HepG2 (cell line): Measurements from ENCODE around the gene ARHGAP26. TPM values are rescaled to one million over a fixed set of nuclear protein-coding genes. Genes with fewer than 3 reads are reported as not detected.

Experiments
- HOMEZ ChIP-seq: IDR thresholded peaks from 2 replicates; pipeline ENCODE4 v1.6.1; 2016; ENCODE audit warnings: low read depth
- NONO ChIP-seq, 2 experiments: fragments of 450-650 bp in 1 of 2; sonication (generic) in 1 of 2; formaldehyde crosslinking in 1 of 2; IDR thresholded peaks in 1 of 2; conservative IDR thresholded peaks in 1 of 2; 2 replicates each; pipeline versions ENCODE4 v1.6.1 to v1.8.0; 2017 to 2022; ENCODE audit warnings: mild to moderate bottlenecking in 1 of 2, missing genetic modification reagents in 1 of 2, moderate library complexity in 1 of 2
- NR2F1 ChIP-seq, 2 experiments: fragments of 450-650 bp in 1 of 2; formaldehyde crosslinking in 1 of 2; IDR thresholded peaks; 2 replicates each; pipeline versions ENCODE4 v1.5.0 to v1.6.1; 2016 to 2020; ENCODE audit warnings: mild to moderate bottlenecking in 1 of 2, missing compliant biosample characterization in 1 of 2, missing genetic modification reagents in 1 of 2, moderate library complexity in 1 of 2
- NR2F2 ChIP-seq: IDR thresholded peaks from 2 replicates; pipeline ENCODE4 v1.6.1; 2012; ENCODE audit warnings: low read depth, inconsistent platforms, borderline replicate concordance
- PRDM4 ChIP-seq: sonication (generic); formaldehyde crosslinking; IDR thresholded peaks from 2 replicates; pipeline ENCODE4 v1.9.0; 2021; ENCODE audit warnings: missing genetic modification reagents, borderline replicate concordance
- SMAD1 ChIP-seq: sonication (generic); formaldehyde crosslinking; IDR thresholded peaks from 2 replicates; pipeline ENCODE4 v1.4.0; 2020; ENCODE audit warnings: missing genetic modification reagents, low read depth, mild to moderate bottlenecking, borderline replicate concordance
- ZNF235 ChIP-seq: sonication (generic); formaldehyde crosslinking; IDR thresholded peaks from 2 replicates; pipeline ENCODE4 v1.8.1; 2023; ENCODE audit warnings: mild to moderate bottlenecking, missing genetic modification reagents, borderline replicate concordance
- ZNF460 ChIP-seq: sonication (generic); formaldehyde crosslinking; IDR thresholded peaks from 2 replicates; pipeline ENCODE4 v1.5.1; 2020; ENCODE audit warnings: missing genetic modification reagents, mild to moderate bottlenecking, borderline replicate concordance
- ZNF574 ChIP-seq: sonication (generic); formaldehyde crosslinking; IDR thresholded peaks from 2 replicates; pipeline ENCODE4 v1.4.0; 2020; ENCODE audit warnings: missing genetic modification reagents
- ZXDC ChIP-seq: sonication (generic); formaldehyde crosslinking; IDR thresholded peaks from 2 replicates; pipeline ENCODE4 v1.5.0; 2020; ENCODE audit warnings: mild to moderate bottlenecking, missing genetic modification reagents
- polyA plus RNA-seq, 8 experiments: library from polyadenylated mRNA; depleted of rRNA in 3 of 8; stranded (reverse) in 7 of 8; unstranded in 1 of 8; fragments of >200 nt; fragmentation: Illumina TruSeq in 4 of 8; extraction: Trizol in 4 of 8; gene quantifications; 2 replicates each; pipeline versions ENCODE4 v1.2.1 to v1.2.3, GENCODE V29; 2011 to 2016; ENCODE audit warnings: low read depth in 4 of 8, missing spikeins in 1 of 8, mixed read lengths in 1 of 8; ENCODE audit not compliant: insufficient read depth in 1 of 8
- total RNA-seq, 5 experiments: library from RNA; depleted of rRNA; stranded (reverse); fragments of >200 nt; fragmentation: Illumina TruSeq; extraction: Trizol; gene quantifications; 2 replicates each; pipeline ENCODE4 v1.2.3, GENCODE V29; 2016; ENCODE audit warnings: low read depth in 1 of 5

Gene ARHGAP26
- total and polyA plus RNA-seq, 2 of the 13 experiments (the other 11 are each of a cell fraction or from before 2014, with no cell fraction given): 9.6 to 18.2 TPM

DNA sequence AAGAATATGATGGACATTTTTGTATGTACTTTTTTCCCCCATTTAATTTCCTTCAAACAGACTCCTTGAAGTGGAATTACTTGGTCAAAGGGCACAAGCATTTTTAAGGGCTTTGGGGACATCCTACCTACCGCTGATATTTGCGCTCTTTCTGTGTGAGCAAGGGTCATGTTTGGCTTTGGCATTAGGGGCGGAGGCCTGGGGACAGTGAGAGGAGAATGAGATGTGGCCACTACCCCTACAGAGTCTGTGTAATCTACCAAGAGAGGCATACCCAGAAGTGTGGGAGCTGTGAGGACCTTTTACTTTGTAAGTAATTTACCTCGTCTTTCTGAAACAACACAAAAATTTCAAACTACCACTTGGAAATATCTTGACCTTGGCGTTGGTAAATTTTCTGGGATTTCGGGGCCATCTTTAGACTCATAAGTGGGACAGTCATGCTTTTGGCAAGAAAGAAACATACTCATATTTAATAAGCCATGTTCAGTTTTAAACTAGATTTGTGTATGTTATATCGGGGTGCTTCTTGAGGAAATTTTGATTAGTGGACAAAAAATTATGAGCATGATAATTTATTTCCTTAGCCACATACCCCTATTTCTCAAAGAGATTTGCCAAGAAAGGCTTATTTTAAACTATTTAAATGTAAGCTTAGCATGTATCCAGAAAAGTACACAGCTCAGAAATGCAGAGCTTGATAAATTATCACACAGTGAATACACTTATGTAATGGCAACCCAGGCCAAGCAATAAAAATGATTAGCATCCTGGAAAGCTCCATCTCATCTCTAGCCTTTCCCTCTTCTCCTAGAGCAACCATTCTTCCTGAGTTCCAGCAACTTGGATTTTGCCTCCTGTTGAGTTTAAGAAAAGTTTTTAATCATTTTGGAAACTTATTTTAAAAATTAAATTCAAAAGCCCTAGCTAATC lies 63.6 kb downstream of the ARHGAP26 start (continued):
- TF ChIP-seq PRDM4 (CRISPR knock-in tag) (no peak), NR2F1 (CRISPR knock-in tag; IDR thresholded peaks at IDR 0.05) (peak; percentile 53 to 59; a peak in 3 of 4 replicates), ZNF574 (CRISPR knock-in tag) (peak; percentile 72), ZNF235 (no peak), ZNF460 (CRISPR knock-in tag) (no peak), NONO (IDR thresholded peaks at IDR 0.05) (no peak), NONO (CRISPR knock-in tag; conservative IDR thresholded peaks at IDR 0.05) (peak; percentile 66; the same call in 1 of the 2 replicates), NR2F2 (peak; percentile 88; the same call in 1 of the 2 replicates), ZXDC (CRISPR knock-in tag) (no peak), SMAD1 (CRISPR knock-in tag) (no peak), HOMEZ (CRISPR knock-in tag) (peak; percentile 69; the same call in 1 of the 2 replicates)
